ENCODE results near the gene AGT.
"Not testable (repeated sequence)": the region's sequence is repeated elsewhere in the genome, so short reads cannot be mapped to it uniquely, and the experiment has no call there.

GRCh38 chr1:230658103-230658502, 55.8 kb downstream of the AGT start:
- not testable (repeated sequence) for TF ChIP-seq CTCF, EP300, POLR2A, POLR2AphosphoS5 (IDR thresholded peaks at IDR 0.05)
